ENCODE data around the gene IGFBP5. TPM values are rescaled to one million over a fixed set of nuclear protein-coding genes. Genes with fewer than 3 reads are reported as not detected.
A peak's percentile ranks its signal among the peaks of the same experiment; 100 is the strongest.

IGFBP5 gene
- total RNA-seq, 5 donors from 2014 or later (not counting 1 experiment from before 2014, with no cell fraction given): 3.3 to 6.6 (median 4.1) TPM; not detected in 2

DNA sequence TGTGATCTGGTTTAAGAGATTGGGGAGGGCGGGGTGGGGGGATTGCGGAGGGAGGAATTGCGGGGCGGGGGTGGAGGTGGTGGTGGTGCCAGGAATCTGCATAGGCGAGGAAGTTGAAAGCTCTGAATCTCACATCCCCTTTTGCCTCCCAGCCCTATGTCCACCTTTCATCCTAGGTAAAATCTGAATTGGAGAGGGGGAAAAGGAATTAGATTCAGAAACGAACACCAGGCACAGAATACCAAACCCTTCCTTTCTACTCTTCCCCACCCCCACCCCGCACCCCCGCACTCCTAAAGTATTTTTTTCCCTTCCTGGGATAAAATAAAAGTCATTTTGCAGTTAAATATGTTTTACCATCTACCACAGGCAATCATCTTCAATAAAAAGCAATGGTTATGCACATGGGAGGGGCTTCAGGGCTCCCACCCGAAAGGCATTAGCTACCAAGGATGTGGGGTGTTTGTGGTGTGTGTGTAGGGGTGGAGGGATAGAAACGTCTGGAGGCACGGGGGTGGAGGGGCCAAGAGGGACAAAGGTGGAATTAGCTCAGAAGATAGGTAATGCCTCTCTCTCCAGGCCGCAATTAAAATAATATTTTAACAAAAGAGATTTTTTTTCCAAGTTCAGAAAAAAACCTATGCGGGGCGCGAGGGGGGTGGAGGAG lies 1.8 kb downstream of the IGFBP5 start:
- Histone ChIP-seq H3K9me3 (no peaks in the 10 kb centered on the region), H3K27me3 (replicated peaks in 1 of 2; ENCODE audit: control insufficient read depth in 2 of 2, extremely low read depth in 1 of 2, insufficient read depth in 2 of 2, low read length in 1 of 2) (peaks cover 0 to 75% of the 10 kb centered on the region in 2 experiments), H3K4me1 (ENCODE audit: control insufficient read depth in 1 of 2, extremely low read depth in 1 of 2, insufficient read depth in 2 of 2, low read length in 2 of 2) (peaks cover 8 to 46% of the 10 kb centered on the region in 2 experiments), H3K36me3 (ENCODE audit: control insufficient read depth in 2 of 2, extremely low read depth in 1 of 2, insufficient read depth in 1 of 2, low read length in 1 of 2) (no peaks in the 10 kb centered on the region), H3K4me3 (ENCODE audit: control insufficient read depth in 1 of 2, extremely low read depth in 1 of 2, low read length in 1 of 2) (peak overlapping the region; percentile 34 to 80), H3K27ac (ENCODE audit: low read length) (no peak overlapping the region)
- WGBS (ENCODE audit: insufficient coverage): no CpG with 5 or more reads among the region's 15 CpGs
- H3K4me3 Mint-ChIP-seq: peak overlapping the region; percentile 55 to 89 (median 59)
- H3K27me3 Mint-ChIP-seq: peaks cover 59 to 86% of the 10 kb centered on the region in 2 donors
- no peak overlapping the region for H3K27ac Mint-ChIP-seq
- H3K36me3 Mint-ChIP-seq: no peaks in the 10 kb centered on the region
- ATAC-seq (replicated peaks in 1 of 4) (no peak), DNase-seq (no peak)
- ChIA-PET CTCF (interaction anchor here (0.6 to 1.0 kb wide), 5 partner anchors 8 to 1300 kb away, joined by 3 to 9 read pairs (median 4); no protein-coding TSS in a partner anchor), POLR2A (no interaction called here)
- H3K4me1 Mint-ChIP-seq: peaks cover 28 to 48% (median 35%) of the 10 kb centered on the region in 3 donors
- H3K9me3 Mint-ChIP-seq: no peaks in the 10 kb centered on the region

DNA sequence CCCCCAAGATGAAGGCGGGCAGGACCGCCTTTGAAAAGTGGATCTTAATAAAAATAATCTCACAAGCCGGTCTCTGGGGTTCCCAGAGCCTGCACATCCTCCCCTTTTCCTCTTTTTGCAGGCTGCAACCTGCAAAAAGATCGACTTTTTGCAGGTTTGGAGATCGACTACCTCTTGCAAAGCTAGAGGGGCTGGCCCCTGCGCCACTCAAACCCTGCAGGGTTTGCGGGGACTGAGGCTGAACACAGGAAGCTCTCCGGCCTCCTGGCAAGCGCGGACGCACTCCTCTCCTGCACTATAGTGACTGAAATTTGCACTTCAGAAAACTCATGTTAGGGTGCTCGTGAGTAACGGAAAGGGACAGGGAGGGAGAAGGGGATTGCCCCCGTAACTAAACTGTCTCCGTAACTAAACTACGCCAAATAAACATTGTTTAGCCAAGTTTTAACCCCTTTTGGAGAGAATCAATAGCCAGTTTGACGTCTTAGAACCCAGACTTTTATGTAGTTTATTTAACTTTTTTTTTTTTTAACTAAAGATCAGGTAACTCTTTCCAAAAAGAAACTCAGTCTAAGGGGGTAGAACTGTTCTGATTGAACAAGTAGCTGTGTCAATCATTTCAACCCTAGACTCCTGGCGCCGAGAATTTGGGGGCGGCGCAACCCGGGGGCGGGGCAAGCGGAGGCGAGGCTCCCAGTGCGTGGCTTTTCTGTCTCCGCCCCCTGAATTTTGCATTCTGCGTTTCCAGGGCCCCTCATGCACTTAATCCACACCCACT lies 2.5 kb downstream of the IGFBP5 start:
- peaks cover 0 to 73% of the 10 kb centered on the region in 2 experiments for H3K27me3 ChIP-seq (replicated peaks in 1 of 2; ENCODE audit: control insufficient read depth in 2 of 2, extremely low read depth in 1 of 2, insufficient read depth in 2 of 2, low read length in 1 of 2)
- Mint-ChIP-seq H3K4me3 (peak overlapping the region; percentile 77 to 89 (median 78)), H3K27me3 (peaks cover 56 to 84% of the 10 kb centered on the region in 2 donors), H3K27ac (peak overlapping the region in 1 of 2 donors; percentile 52), H3K36me3 (no peaks in the 10 kb centered on the region), H3K9me3 (no peaks in the 10 kb centered on the region), H3K4me1 (peaks cover 28 to 48% (median 35%) of the 10 kb centered on the region in 3 donors)
- H3K36me3 ChIP-seq (ENCODE audit: control insufficient read depth in 2 of 2, extremely low read depth in 1 of 2, insufficient read depth in 1 of 2, low read length in 1 of 2): no peaks in the 10 kb centered on the region
- POLR2A ChIA-PET: no interaction called here
- WGBS (ENCODE audit: insufficient coverage): 2% methylated on average over 13 of the region's 28 CpGs
- H3K4me1 ChIP-seq (ENCODE audit: control insufficient read depth in 1 of 2, extremely low read depth in 1 of 2, insufficient read depth in 2 of 2, low read length in 2 of 2): peaks cover 8 to 46% of the 10 kb centered on the region in 2 experiments
- ATAC-seq (replicated peaks in 1 of 4) (peak; percentile 33 to 76 (median 50)), DNase-seq (peak in 34 of 35 experiments; percentile 12 to 74 (median 53))
- CTCF ChIA-PET: interaction anchor here (0.5 to 0.6 kb wide), 2 partner anchors 11 to 1301 kb away, joined by 3 to 9 read pairs; no protein-coding TSS in a partner anchor
- peak overlapping the region; percentile 34 to 85 for H3K4me3 ChIP-seq (ENCODE audit: control insufficient read depth in 1 of 2, extremely low read depth in 1 of 2, low read length in 1 of 2)
- H3K9me3 ChIP-seq: no peaks in the 10 kb centered on the region
- no peak overlapping the region for H3K27ac ChIP-seq (ENCODE audit: low read length)

DNA sequence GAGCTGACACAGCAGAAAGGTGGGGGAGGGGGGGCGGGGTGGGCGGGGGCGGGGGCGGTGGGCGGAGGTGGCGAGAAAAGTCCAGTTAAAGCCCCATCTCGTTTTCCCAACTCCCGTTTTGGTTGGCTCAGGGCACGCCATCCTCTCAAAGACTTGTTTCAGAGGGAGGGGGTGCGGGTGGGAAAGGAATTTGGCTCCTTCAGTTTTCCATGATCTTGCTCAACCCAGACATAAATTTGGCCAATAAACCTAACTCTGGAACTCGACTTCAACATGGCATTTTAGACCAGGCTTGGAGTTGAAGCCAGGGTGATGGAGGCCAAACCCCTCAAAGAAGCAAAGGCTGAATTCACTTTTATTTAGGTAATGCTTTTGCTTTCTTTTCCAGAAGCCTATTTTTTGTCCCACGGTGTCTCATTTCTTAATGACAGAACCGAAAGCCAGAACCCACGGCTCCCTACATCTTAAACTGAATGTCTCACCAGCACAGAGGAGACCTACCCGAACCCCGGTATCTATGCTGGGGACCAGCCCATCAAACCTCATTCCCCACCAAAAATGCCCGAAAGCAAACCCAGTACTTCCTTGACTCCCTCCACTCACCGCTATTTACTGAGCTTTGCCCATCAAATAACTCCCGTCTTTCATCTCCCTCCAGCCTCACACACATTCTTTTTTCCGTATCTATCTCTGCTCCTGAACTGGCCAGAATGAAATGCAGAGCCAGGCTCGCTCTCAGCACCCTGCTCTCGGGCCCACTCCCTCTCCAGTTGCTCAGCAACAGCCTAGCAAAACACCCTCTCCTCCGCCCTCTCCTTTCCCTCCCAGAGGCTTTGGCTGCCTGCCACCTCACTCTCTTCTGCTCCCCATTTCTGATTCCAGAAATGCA lies 4.3 kb downstream of the IGFBP5 start:
- peaks cover 28 to 38% (median 34%) of the 10 kb centered on the region in 3 donors for H3K4me1 Mint-ChIP-seq
- peaks cover 0 to 73% of the 10 kb centered on the region in 2 experiments for H3K27me3 ChIP-seq (replicated peaks in 1 of 2; ENCODE audit: control insufficient read depth in 2 of 2, extremely low read depth in 1 of 2, insufficient read depth in 2 of 2, low read length in 1 of 2)
- no peaks in the 10 kb centered on the region for H3K9me3 ChIP-seq
- DNase-seq: peak in 15 of 35 experiments; percentile 7 to 59 (median 26)
- CTCF ChIA-PET: interaction anchor here in 1 of 2 donors (0.6 kb wide), 2 partner anchors 1065 to 1562 kb away, joined by 3 to 6 read pairs; no protein-coding TSS in a partner anchor
- H3K9me3 Mint-ChIP-seq: no peaks in the 10 kb centered on the region
- H3K4me1 ChIP-seq (ENCODE audit: control insufficient read depth in 1 of 2, extremely low read depth in 1 of 2, insufficient read depth in 2 of 2, low read length in 2 of 2): peaks cover 8 to 46% of the 10 kb centered on the region in 2 experiments
- no peak overlapping the region for H3K4me3 ChIP-seq (ENCODE audit: control insufficient read depth in 1 of 2, extremely low read depth in 1 of 2, low read length in 1 of 2)
- peak overlapping the region; percentile 14 to 89 (median 49) for H3K4me3 Mint-ChIP-seq
- no peak overlapping the region for H3K27ac ChIP-seq (ENCODE audit: low read length)
- POLR2A ChIA-PET: interaction anchor here in 1 of 2 donors (0.9 kb wide), 1 partner anchor 240 kb away, joined by 3 read pairs; no protein-coding TSS in a partner anchor
- no peaks in the 10 kb centered on the region for H3K36me3 Mint-ChIP-seq
- ATAC-seq (replicated peaks in 1 of 4): peak in 1 of 4 experiments; percentile 44
- H3K36me3 ChIP-seq (ENCODE audit: control insufficient read depth in 2 of 2, extremely low read depth in 1 of 2, insufficient read depth in 1 of 2, low read length in 1 of 2): no peaks in the 10 kb centered on the region
- 10% methylated on average over 12 of the region's 23 CpGs for WGBS (ENCODE audit: insufficient coverage)
- H3K27ac Mint-ChIP-seq: peak overlapping the region in 1 of 2 donors; percentile 33
- H3K27me3 Mint-ChIP-seq: peaks cover 44 to 80% of the 10 kb centered on the region in 2 donors

DNA sequence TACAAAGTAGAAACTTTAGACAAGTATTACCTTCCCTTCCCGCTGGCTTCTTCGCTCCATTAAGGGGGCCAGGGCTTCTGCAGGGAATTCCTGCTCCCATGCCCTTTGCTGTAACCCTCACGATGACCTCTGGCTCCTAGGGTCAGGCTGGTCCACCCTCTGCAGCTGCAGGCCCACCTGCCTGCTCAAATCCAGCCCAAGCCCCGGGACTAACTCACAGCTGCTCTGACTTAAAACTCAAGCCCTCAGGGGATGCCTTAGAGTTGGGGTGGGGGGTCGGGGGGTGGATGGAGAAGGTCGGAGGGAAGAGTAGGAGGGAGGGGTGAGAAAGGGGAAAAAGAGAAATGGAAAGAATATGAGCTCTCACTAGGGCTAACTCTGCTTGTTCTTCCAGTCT lies 4.9 kb downstream of the IGFBP5 start:
- Mint-ChIP-seq H3K9me3 (no peaks in the 10 kb centered on the region), H3K27me3 (peaks cover 39 to 77% of the 10 kb centered on the region in 2 donors), H3K4me3 (no peak overlapping the region), H3K27ac (no peak overlapping the region), H3K4me1 (peaks cover 28 to 35% (median 34%) of the 10 kb centered on the region in 3 donors), H3K36me3 (no peaks in the 10 kb centered on the region)
- H3K4me1 ChIP-seq (ENCODE audit: control insufficient read depth in 1 of 2, extremely low read depth in 1 of 2, insufficient read depth in 2 of 2, low read length in 2 of 2): peaks cover 8 to 46% of the 10 kb centered on the region in 2 experiments
- ChIA-PET POLR2A (interaction anchor here in 1 of 2 donors (0.9 kb wide), 1 partner anchor 241 kb away, joined by 3 read pairs; no protein-coding TSS in a partner anchor), CTCF (interaction anchor here in 1 of 2 donors (0.6 kb wide), 1 partner anchor 1066 kb away, joined by 3 read pairs; no protein-coding TSS in a partner anchor)
- no peak for DNase-seq
- peaks cover 0 to 70% of the 10 kb centered on the region in 2 experiments for H3K27me3 ChIP-seq (replicated peaks in 1 of 2; ENCODE audit: control insufficient read depth in 2 of 2, extremely low read depth in 1 of 2, insufficient read depth in 2 of 2, low read length in 1 of 2)
- 69% methylated on average over 3 of the region's 6 CpGs for WGBS (ENCODE audit: insufficient coverage)
- ATAC-seq (replicated peaks in 1 of 4): no peak
- H3K4me3 ChIP-seq (ENCODE audit: control insufficient read depth in 1 of 2, extremely low read depth in 1 of 2, low read length in 1 of 2): no peak overlapping the region
- no peak overlapping the region for H3K27ac ChIP-seq (ENCODE audit: low read length)
- no peaks in the 10 kb centered on the region for H3K9me3 ChIP-seq
- H3K36me3 ChIP-seq (ENCODE audit: control insufficient read depth in 2 of 2, extremely low read depth in 1 of 2, insufficient read depth in 1 of 2, low read length in 1 of 2): no peaks in the 10 kb centered on the region

DNA sequence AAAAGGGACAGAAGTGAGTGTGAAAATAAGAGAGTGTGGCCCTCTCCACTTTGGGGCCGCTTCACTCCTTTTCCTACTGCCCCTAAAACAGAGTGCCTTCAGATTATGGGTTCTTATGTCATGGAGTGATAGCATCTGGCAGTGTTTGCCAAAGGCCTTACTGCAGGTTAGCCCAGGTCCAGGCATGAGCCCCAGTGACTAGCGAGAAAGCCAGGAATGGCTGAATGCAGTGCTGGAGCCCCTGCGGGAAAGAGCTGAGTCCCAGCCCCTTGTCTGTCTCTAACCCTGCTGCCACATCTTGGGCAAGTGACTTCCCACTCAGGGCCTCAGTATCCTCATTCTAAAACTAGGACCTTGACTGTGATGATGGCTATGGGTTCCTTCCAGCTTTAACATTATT lies 6.0 kb downstream of the IGFBP5 start:
- H3K27ac ChIP-seq (ENCODE audit: low read length): no peak overlapping the region
- ChIA-PET CTCF (no interaction called here), POLR2A (no interaction called here)
- H3K4me3 ChIP-seq (ENCODE audit: control insufficient read depth in 1 of 2, extremely low read depth in 1 of 2, low read length in 1 of 2): no peak overlapping the region
- no peak for DNase-seq
- no peaks in the 10 kb centered on the region for H3K9me3 ChIP-seq
- peaks cover 25 to 32% (median 29%) of the 10 kb centered on the region in 3 donors for H3K4me1 Mint-ChIP-seq
- H3K9me3 Mint-ChIP-seq: no peaks in the 10 kb centered on the region
- peaks cover 0 to 63% of the 10 kb centered on the region in 2 experiments for H3K27me3 ChIP-seq (replicated peaks in 1 of 2; ENCODE audit: control insufficient read depth in 2 of 2, extremely low read depth in 1 of 2, insufficient read depth in 2 of 2, low read length in 1 of 2)
- H3K36me3 Mint-ChIP-seq: no peaks in the 10 kb centered on the region
- WGBS (ENCODE audit: insufficient coverage): 96% methylated on average over 2 of the region's 3 CpGs
- H3K27me3 Mint-ChIP-seq: peaks cover 35 to 76% of the 10 kb centered on the region in 2 donors
- H3K4me1 ChIP-seq (ENCODE audit: control insufficient read depth in 1 of 2, extremely low read depth in 1 of 2, insufficient read depth in 2 of 2, low read length in 2 of 2): peaks cover 5 to 35% of the 10 kb centered on the region in 2 experiments
- H3K27ac Mint-ChIP-seq: no peak overlapping the region
- no peak for ATAC-seq (replicated peaks in 1 of 4)
- no peak overlapping the region for H3K4me3 Mint-ChIP-seq
- H3K36me3 ChIP-seq (ENCODE audit: control insufficient read depth in 2 of 2, extremely low read depth in 1 of 2, insufficient read depth in 1 of 2, low read length in 1 of 2): no peaks in the 10 kb centered on the region

All from T-cell (primary cell).